ENCODE measurements around the gene DENND1B.

GRCh38 chr1:197664391-197664790 is 110.9 kb downstream of the DENND1B start:
- TF ChIP-seq CTCF (IDR thresholded peaks at IDR 0.05 in 4 of 5, conservative IDR thresholded peaks at IDR 0.05 in 1 of 5) = no peak
- TF ChIP-seq POLR2A (IDR thresholded peaks at IDR 0.05) = no peak
